ENCODE data around the gene SRC.

Gene SRC

DNA sequence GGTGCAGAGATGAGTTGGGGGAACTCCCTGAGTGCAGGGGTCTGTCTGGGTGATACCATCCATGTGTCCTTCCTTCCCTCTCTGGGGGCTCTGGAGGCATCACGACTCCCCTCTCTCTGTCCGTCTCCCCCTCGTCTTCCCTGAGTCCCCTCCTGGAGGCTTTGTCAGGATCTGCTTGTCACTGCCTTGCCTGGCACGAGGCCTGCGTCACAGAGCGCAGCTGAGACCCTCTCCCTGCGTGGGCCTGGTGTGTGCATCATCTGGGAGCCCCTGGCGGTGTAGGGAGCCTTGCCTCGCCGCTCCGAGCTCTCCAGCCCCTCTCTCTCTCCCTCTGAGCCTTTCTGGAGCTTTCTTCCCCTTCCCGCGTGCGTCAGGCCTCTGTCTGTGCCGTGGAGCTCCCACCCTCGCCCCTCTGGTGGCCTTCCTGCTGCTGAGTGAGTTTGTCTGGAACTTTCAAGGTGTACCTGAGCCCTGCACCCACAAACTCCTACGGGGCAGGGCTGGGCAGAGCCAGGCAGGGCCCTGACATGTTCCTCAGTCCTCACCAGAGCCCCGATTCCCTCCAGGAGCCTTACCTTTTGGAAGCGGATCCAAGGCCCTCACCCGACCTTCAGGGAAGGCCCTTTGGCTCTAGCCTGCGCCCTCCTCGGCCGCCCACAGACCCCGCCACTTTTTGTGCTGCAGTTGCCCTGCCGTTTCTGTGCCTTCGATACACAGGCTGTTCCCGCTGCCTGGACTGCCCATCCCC lies 70.3 kb downstream of the SRC start:
- DNase-seq: no peak

DNA sequence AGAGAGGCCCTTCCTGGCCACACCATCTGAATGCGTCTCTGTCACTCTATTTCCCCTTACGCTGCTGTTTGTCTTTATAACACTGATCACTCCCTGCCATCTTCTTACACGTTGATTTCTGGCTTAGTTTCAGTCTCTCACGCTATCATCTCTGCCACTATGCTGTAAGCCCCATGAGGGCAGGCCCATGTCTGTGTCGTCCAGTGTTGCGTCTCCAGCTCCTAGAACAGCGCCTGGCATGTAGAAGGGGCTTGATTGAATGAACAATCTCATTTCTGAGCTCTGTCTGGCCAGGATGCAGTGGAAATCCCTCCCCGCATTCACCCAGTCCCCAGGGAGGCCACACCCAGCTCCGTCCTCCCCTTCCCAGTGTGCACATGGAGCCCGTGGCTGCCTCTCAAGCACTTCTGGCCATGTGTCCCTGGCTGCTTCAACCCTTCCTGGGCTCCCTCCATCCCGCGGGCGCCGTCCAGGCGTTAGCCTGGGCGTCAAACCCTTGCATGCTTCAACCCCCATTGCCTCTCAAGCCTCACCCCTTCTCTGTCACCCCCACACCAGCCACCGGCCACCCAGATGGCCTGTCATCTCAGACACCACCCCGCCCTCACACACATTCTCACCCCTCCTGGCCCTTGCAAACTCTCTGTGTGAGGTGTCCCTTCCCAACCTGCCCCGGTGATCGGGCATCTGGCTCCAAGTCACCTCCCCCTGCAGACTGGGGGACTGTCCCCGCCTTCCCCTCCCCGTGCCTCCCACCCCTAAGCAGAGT lies 71.1 kb downstream of the SRC start:
- no peak for DNase-seq

DNA sequence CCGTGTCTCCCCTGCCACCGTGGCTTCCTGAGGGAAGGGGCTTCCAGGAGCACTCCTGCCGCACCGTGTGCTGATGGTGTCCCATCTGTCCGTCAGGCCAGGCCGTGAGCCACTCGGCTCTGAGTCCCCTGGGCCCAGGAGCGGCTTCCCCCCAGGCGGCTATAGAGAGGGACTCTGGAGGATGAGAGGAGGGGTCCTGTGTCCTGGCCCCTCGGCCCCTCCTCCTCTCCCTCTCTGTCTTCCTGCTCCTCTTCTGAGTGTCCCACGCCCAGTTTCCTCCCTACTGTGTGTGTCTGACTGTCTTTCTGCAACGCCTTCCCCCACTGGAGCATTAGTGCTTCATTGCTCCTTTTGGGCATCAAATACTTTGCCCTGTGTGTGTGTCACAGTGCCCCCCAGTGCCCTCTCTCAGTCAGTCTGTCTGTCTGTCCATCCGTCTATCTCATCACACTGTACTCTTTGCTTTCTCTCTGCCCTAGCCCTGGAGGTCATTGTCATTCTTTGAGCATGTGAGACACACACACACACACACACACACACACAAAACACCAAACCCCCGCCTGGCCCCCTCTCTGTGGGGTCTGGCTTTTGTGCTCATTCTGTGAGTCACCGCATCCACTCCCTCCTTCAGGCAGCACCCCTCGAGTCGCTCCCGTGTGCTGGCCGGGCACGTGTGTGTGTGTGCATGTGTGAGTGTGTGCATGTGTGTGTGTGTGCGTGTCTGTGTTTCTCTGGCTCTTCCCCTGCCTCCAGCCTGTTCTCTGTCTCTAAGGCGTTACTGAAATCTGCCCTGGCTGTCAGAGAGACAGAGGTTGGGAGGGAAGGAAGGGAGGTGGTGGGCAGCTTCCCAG lies 71.9 kb downstream of the SRC start:
- no peak for DNase-seq

DNA sequence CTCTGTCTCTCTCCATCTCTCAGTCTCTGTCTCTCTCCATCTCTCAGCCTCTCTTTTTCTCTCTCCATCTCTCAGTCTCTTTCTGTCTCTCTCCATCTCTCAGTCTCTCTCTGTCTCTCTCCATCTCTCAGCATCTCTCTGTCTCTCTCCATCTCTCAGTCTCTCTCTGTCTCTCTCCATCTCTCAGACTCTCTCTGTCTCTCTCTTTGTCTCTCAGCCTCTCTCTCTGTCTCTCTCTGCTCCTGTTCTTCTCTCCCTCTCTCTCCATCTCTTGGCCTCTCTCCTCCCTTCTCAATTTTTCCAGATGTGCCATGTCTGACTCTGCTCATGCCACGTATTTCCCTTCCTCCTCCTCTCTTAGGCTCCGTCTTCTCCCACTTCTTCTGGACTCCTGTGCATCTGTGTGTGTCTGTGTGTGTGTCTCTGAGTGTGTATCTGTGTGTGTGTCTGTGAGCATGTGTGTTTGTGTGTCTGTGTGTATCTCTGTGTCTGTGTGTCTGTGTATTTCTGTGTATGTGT lies 72.7 kb downstream of the SRC start:
- no peak for DNase-seq

DNA sequence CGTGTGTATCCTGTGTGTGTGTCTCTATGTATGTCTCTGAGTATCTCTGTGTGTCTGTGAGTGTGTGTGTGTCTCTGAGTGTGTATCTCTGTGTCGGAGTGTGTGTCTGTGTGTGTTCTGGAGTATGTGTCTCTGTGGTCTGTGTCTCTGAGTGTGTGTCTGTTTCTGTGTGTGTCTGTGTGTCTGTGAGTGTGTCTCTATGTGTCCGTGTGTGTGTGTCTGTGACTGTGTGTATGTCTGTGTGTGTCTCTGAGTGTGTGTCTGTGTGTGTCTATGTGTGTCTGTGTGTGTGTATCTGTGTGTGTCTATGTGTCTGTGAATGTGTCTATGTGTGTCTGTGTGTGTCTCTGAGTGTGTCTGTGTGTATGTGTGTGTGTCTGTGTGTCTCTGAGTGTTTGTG lies 73.4 kb downstream of the SRC start:
- DNase-seq: no peak

DNA sequence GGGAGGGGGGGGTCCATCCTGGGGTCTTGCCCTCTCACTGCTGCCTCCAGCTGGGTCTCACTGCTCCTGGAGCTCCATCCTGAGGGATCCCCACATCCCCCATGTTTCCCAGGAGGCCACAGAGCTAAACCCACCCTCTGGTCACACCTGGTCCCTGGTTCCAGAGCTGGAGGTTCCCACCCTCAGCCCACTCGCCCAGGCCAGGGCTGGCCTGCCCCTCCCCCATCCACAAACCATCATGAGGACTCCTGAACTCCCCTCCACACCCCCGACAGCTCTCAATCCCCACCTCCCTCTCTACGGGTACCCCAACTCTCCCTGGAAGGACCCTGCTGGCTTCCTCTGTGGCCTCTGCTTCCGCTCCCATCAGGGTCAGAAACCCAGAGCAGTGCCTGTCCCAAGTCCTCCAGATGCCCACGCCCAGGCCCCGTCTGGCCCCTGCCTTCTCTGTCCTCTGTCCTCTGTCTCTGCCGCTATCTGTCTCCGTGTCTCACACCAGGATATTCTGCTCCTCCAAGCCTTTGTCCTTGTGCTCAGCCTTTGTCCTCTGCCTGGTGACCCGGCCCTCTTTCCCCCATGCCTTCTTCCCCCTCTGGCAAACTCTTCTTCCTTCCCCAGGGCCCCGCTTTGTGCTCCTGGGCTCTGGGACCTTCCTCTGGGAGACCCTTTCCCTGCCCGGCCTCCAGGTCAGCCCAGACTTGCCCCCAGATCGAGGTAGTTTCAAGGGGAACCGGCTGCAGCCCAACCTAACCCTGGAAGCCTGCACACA lies 74.0 kb downstream of the SRC start:
- DNase-seq: no peak

DNA sequence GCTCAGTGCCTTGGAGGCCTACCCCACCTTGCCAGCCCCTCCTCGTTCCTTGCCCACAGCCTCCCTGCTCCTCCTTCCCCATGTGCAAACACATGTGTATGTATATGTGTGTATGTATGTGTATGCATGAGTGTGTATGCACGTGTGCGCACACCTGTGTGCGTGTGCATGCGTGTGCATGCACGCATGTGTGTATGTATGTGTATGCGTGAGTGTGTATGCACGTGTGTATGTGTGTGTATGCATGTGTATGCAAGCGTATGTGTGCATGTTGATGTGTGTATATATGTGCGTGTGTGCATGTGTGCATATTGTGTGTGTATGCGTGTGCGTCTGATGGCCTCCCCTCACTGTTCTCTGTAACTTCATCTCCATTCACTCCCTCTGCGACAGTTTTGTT lies 74.7 kb downstream of the SRC start:
- DNase-seq: no peak

DNA sequence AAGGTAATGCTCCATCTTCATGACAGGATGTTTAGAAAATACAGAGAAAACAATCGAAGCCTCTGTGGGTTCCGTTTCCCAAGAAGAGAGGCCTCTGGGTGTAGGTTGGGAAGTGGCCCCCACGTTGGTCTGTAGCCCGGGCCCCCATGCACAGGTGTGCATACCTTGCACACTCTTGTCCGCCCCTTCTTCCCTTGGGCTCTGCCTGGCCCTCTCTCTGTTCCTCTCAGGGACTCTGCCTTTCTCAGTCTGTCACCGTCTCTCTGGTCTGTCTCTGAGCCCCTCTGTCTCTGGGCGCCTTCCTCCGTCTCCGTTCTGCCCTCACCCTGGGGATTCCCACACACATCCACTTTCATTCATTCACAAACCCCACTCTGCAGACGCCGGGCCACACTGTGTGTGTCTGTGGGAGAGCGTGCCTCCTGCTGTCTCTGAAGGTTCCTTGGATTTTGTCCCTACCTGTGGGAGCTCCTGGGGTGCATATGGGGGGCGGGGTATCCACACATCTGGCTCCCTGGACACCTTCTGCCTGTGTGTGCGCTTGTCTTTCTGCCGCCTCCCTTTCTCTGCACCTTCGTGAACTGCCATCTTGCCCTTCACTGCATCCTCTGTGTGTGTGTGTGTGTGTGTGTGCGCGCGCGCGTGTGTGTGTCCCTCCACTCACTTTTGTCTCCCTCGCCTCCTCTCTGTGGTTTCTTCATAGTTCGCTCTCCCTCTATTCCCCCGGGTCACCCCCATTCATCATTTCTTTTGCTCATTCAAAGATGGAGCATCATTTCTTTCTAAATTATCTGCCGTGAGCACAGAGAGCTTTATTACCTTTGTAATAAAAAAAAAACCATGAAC lies 75.3 kb downstream of the SRC start:
- DNase-seq: no peak

DNA sequence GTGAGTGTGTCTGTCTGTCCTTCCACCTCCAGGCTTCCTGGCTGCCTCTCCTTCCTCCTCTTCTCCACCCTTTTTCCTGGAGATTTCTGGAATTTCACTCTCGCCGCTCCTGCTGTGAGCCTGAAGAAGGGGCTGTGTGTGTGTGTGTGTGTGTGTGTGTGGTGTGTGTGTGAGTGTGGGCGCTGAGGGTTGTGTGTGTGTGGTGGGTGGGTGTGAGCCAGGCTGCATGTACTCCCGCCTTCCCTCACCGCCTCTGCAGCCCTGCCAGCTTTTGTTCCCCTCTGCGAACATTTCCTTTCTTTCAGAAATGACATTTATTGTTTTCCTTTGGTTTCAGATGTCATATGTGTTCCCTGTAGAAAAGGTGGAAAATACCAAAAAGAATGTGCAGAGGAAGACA lies 76.0 kb downstream of the SRC start:
- DNase-seq: no peak

DNA sequence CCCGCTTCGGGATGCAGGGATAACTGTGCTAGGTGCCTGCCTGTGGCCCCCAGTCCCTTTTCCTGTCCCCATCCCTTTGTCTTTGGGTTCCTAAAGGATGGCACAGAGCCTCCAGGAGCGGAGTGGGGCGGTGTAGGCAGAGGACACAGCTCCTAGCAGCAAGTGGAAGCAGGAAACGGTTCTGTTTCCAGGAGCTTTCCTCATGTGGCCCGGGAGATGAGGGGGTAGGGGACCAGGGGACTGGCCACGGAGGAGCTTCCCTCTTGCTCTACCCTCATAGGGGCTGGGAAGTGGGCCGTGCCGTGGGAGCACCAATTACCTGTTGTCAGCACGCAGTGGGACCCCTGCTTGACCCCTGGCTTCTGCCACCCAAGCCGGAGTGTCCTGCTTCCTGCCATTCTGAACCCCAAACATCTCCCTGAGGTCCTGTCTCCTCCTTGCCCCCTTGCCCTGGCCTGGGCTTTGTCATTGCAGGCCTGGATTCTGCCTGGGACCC lies 76.9 kb downstream of the SRC start:
- no peak for DNase-seq

DNA sequence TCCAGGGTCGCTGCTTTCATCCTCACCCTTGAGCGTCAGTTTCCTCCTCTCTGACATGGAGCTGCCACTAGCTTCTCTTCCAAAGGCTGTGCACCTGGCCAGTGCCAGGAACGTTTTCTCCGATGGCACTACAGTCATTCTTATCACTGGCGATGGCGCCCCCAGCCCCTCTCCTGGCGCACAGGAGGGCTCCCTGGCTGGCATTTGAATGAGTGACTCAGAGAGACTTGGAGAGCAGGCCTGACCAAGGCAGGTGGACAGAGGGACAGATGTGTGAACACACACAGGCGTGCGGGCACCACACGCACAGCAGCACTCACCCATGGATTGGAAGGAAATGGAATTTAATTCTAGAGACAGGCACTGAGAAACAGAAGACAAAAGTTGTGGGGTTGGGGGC lies 77.6 kb downstream of the SRC start:
- no peak for DNase-seq

DNA sequence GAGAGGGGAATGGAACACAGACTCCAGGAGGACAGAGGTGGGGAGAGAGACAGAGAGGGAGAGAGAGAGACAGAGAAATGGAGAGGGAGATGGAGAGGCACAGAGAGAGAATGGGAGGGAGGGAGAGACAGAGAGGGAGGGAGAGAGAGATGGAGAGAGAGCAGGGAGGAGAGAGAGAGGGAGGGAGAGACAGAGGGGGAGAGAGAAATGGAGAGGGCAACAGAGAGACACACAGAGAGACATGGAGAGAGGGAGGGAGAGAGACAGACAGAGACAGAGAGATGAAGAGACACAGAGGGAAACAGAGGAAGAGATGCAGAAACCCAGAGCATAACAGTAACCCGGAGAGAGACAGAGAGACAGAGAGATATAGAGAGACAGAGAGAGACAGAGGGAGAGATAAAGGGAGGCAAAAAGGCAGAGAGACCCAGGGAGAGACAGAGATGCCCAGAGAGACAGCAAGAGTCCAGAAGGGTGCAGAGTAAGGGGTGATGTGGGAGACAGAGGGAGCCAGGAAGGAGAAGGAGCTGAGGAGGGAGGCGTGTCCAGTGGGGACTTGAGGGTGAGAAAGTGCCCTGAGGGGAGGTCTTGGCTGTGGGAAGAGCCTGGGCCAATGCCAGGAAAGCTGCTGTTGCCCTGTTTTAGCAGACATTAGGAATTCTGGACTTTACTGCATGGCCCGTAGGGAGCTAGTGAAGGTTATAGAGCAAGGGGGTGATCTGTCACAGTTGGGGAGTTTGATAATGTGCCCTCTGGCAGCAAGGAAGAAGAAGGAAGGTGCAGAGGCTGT lies 78.3 kb downstream of the SRC start:
- no peak for DNase-seq

DNA sequence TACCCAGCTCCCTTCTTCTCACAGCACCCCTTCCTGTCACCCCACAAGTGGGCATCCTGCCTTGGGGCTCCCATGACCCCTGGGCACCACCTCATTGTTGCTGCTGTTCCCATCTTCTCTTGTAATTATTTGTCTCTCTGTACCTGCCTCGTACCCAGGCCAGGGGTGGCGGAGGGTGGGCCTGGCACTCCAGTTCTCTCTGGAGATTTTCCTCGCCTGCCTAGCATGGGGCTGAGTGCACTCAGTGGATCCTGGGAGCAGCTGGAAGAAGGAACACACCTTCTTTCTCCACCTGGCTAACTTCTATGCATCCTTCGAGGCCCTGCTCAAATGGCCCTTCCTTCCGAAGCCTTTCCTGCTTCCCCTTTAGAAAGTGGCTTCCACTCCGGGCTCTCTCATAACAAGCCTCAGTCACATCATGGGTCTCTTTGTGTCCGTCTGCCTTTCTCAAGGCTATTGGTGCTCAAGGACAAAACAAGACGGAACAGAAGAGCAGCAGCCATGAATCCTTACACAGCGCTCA lies 79.2 kb downstream of the SRC start:
- DNase-seq: no peak

DNA sequence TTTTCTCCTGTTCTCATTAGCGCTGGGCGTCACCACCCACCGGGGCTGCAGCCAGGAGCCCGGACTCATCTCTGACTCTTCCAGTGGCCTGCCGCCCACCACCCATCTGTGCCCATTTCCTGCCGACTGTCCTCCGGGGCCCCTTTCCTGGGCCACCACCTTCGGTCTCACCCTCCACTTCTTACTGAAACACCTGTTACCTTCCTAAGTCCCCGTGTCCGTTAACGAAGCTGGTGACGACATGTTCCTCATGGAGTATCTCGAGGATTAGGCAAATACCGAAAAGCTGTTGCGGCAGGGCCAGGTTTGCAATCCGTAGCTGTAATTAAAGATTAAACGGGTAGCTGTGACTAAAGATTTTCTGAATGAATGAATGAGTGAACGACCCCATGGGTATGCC lies 80.2 kb downstream of the SRC start:
- no peak for DNase-seq

DNA sequence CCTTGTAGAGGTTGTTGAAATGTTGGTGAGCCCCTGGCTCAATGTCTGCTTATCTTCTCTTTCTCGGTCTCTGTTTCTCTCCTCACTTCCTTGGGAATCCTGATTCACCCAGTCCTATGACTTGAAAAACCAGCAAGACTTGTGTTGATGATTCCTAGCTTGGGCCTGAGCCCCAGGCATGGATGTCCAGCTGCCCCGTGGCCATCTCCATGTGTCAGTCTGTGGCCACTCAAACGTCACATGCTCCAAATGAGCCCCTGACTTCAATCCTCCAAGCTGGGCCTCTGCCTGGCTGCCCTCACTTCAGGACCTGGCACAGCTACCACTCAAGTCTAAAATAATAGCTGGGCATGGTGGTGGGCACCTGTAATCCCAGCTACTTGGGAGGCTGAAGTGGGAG lies 81.0 kb downstream of the SRC start:
- DNase-seq: no peak

DNA sequence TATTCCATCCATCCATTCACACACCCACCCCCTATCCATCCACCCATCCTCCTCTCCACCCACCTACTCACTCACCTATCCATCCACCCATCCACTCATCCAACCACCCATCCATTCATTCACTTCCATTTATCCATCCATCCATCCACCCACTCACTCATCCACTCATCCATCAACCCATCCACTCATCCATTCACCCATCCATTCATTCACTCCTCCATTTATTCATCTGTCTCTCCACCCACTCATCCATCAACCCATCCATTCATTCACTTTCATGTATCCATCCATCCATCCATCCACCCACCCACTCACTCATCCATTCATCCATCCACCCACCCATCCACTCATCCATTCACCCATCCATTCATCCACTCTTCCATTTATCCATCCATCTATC lies 84.1 kb downstream of the SRC start:
- no peak for DNase-seq

DNA sequence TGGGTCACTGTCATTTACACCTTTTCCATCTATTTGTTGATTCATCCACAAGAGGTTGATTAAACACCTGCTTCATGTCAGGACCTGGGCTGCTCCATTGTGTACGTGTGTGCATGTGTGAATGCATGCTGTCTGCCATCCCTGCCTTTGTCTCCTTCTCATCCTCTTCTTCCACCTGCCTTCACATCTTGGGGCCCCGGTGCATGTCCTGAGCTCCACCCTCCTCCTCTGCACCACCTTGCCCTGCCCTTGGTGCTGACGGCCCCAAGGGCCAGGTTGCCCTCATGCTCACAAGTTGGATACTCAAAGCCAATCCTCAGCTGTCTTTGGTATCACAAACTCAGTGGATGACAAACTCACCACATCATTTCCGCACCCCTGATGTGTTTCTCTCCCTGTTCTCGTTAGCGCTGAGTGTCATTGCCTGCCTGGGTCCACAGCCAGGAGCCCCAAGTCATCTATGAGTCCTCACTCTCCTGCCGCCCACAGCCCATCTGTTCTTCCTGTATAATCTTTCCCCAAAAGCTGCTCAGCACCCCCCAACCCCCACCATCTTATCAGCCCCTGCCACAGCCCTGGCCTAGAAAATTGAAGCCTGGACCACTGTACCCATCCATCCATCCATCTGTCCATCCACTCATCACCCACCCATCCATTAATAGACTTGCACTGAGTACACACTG lies 85.0 kb downstream of the SRC start:
- no peak for DNase-seq

DNA sequence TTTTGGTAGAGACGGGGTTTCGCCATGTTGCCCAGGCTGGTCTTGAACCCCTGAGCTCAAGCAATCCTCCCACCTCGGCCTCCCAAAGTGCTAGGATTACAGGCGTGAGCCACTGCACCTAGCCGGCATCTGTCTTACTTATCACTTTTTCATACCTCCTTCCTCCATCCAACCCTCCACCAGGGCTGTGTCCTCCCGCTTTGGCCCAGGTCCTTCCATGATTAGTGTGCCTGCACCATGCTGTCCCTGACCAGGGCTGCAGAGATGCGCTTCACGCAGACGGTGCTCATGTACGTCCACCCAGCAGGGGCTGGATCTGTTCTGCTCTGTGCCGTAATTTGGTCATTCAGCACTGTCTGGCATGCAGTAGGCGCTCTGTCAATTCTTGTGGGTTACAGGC lies 85.8 kb downstream of the SRC start:
- no peak for DNase-seq

DNA sequence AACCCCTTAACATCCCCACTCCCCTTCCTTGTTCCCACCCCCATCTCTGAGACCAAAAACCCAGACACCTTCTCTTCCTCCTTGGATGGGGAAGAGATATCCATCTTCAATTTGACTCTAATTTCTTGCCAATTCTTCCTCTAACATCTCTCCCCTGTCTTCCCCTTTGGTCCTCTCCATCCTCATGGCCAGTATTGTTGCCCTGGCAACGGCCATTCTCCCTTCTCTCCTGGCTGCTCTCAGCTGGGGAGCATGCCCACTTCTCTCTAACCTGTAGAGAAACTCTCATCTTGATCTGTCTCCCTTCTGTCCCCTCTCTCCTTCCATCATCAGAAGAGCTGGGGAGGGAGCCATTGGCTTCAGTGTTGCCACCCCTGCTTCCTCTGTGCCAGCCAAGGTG lies 86.7 kb downstream of the SRC start:
- no peak for DNase-seq

DNA sequence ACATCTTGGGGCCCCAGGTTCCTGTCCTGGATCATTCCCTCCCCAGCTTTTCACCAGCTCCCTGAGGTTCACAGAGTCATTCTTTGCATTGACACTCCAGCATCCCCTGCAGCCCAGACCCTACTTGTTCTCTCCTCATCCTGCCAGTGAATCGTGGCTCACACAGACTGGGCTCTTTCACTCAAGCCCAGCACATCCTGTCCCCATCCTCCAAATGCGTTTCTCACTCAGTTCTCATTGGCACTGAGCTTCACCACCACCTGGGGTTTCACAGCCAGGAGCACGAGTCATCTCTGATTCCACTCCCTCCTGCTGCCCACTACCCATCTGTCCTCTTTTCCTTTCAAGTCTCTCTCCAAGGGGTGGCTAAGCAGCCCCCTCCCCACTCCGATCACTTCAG lies 89.7 kb downstream of the SRC start:
- DNase-seq: no peak
